H1 (cell line): ENCODE measurements around the gene BRSK2. TPM values are rescaled to one million over a fixed set of nuclear protein-coding genes. Genes with fewer than 3 reads are reported as not detected.

Experiments
- ASH2L ChIP-seq: fragments of 200-600, 300-600 bp; sonication (generic); IDR thresholded peaks from one replicate; pipeline ENCODE4 v1.7.1; 2017; ENCODE audit warnings: low read length
- BRCA1 ChIP-seq: IDR thresholded peaks from 2 replicates; pipeline ENCODE4 v1.6.1; 2012; ENCODE audit warnings: low read depth, low read length, improper control_type of control experiment
- SRF ChIP-seq: IDR thresholded peaks from 2 replicates; pipeline ENCODE4 v1.6.1; 2011; ENCODE audit warnings: mild to moderate bottlenecking, low read depth, low read length, moderate library complexity
- polyA plus RNA-seq, 7 experiments: library from polyadenylated mRNA; depleted of rRNA in 3 of 7; stranded (reverse) in 5 of 7; unstranded in 2 of 7; fragments of >200 nt in 5 of 7; fragments of 200-250 nt in 2 of 7; gene quantifications; 1 replicate in 5 of 7; 2 replicates in 1 of 7; 4 replicates in 1 of 7; pipeline versions ENCODE4 v1.2.1 to v1.2.3, GENCODE V29; 2011 to 2013; ENCODE audit warnings: missing spikeins in 2 of 7, mixed read lengths in 2 of 7
- total RNA-seq: library from RNA; stranded (reverse); fragmentation: NEBNext Ultra II Directional; extraction: Animal tissue kit (Norgen Biotek cat#: 25700); gene quantifications from 2 replicates; pipeline ENCODE4 v1.2.1, GENCODE V29; 2021
- TF ChIP-seq, protein P1 (sequence below): fragments of 300-600 bp; sonication (generic); IDR thresholded peaks from 2 replicates; pipeline ENCODE4 v1.7.1; 2012; ENCODE audit warnings: low read length, moderate library complexity, mild to moderate bottlenecking, inconsistent platforms; ENCODE audit not compliant: insufficient replicate concordance

The BRSK2 gene
- total and polyA plus RNA-seq, 2 of the 8 experiments (the other 6 are each of a cell fraction or from before 2014, with no cell fraction given) = 17.3 to 27.1 TPM

DNA sequence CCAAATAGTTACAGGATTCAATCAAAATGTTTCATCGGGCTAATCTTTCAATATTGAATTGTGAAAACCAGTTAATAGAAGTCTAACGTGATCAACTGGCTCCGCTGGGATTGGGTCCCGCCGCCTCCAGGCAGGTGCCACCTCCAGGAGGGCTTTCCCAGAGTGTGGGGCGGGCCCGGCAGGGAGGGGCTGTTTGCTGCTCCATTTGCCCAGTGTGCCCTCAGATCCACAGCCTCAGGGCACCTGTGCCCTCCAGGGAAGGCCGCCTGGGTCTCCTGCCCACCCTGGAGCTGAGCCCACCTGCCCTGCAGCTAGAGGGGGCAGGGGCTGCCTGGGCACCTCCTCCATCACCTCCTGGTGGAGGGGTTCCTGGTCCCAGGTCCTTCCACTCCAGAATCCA lies 17.9 kb downstream of the BRSK2 start (continued):
- TF ChIP-seq, protein P1, sequence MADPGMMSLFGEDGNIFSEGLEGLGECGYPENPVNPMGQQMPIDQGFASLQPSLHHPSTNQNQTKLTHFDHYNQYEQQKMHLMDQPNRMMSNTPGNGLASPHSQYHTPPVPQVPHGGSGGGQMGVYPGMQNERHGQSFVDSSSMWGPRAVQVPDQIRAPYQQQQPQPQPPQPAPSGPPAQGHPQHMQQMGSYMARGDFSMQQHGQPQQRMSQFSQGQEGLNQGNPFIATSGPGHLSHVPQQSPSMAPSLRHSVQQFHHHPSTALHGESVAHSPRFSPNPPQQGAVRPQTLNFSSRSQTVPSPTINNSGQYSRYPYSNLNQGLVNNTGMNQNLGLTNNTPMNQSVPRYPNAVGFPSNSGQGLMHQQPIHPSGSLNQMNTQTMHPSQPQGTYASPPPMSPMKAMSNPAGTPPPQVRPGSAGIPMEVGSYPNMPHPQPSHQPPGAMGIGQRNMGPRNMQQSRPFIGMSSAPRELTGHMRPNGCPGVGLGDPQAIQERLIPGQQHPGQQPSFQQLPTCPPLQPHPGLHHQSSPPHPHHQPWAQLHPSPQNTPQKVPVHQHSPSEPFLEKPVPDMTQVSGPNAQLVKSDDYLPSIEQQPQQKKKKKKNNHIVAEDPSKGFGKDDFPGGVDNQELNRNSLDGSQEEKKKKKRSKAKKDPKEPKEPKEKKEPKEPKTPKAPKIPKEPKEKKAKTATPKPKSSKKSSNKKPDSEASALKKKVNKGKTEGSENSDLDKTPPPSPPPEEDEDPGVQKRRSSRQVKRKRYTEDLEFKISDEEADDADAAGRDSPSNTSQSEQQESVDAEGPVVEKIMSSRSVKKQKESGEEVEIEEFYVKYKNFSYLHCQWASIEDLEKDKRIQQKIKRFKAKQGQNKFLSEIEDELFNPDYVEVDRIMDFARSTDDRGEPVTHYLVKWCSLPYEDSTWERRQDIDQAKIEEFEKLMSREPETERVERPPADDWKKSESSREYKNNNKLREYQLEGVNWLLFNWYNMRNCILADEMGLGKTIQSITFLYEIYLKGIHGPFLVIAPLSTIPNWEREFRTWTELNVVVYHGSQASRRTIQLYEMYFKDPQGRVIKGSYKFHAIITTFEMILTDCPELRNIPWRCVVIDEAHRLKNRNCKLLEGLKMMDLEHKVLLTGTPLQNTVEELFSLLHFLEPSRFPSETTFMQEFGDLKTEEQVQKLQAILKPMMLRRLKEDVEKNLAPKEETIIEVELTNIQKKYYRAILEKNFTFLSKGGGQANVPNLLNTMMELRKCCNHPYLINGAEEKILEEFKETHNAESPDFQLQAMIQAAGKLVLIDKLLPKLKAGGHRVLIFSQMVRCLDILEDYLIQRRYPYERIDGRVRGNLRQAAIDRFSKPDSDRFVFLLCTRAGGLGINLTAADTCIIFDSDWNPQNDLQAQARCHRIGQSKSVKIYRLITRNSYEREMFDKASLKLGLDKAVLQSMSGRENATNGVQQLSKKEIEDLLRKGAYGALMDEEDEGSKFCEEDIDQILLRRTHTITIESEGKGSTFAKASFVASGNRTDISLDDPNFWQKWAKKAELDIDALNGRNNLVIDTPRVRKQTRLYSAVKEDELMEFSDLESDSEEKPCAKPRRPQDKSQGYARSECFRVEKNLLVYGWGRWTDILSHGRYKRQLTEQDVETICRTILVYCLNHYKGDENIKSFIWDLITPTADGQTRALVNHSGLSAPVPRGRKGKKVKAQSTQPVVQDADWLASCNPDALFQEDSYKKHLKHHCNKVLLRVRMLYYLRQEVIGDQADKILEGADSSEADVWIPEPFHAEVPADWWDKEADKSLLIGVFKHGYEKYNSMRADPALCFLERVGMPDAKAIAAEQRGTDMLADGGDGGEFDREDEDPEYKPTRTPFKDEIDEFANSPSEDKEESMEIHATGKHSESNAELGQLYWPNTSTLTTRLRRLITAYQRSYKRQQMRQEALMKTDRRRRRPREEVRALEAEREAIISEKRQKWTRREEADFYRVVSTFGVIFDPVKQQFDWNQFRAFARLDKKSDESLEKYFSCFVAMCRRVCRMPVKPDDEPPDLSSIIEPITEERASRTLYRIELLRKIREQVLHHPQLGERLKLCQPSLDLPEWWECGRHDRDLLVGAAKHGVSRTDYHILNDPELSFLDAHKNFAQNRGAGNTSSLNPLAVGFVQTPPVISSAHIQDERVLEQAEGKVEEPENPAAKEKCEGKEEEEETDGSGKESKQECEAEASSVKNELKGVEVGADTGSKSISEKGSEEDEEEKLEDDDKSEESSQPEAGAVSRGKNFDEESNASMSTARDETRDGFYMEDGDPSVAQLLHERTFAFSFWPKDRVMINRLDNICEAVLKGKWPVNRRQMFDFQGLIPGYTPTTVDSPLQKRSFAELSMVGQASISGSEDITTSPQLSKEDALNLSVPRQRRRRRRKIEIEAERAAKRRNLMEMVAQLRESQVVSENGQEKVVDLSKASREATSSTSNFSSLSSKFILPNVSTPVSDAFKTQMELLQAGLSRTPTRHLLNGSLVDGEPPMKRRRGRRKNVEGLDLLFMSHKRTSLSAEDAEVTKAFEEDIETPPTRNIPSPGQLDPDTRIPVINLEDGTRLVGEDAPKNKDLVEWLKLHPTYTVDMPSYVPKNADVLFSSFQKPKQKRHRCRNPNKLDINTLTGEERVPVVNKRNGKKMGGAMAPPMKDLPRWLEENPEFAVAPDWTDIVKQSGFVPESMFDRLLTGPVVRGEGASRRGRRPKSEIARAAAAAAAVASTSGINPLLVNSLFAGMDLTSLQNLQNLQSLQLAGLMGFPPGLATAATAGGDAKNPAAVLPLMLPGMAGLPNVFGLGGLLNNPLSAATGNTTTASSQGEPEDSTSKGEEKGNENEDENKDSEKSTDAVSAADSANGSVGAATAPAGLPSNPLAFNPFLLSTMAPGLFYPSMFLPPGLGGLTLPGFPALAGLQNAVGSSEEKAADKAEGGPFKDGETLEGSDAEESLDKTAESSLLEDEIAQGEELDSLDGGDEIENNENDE = no peak
- TF ChIP-seq BRCA1 (no peak), SRF (no peak), ASH2L (no peak)
